PC-3 (cell line): Measurements from ENCODE around the gene CARMIL1. TPM values are rescaled to one million over a fixed set of nuclear protein-coding genes. Genes with fewer than 3 reads are reported as not detected.

Experiments
- ATAC-seq: fragments of 200-7000 bp; cut with Tn5 transposase; 2 replicates; pipeline ENCODE4 v1.9.1; 2020; ENCODE audit warnings: mild to moderate bottlenecking, moderate library complexity
- BruUV-seq: library from RNA; stranded (reverse); fragments of 400-500 nt; replicated peaks from 2 replicates; lab custom pipeline; 2021; lab: Mats Ljungman, UMichigan
- CTCF ChIA-PET: fragments of 300-600 bp; sonication (Branson Sonifier 250); formaldehyde crosslinking; loops from one replicate; lab custom pipeline; 2022; ENCODE audit warnings: antibody characterized with exemption; lab: Charles Lee
- POLR2A ChIA-PET: fragments of 300-600 bp; sonication (Branson Sonifier 250); formaldehyde crosslinking; loops from one replicate; lab custom pipeline; 2022; ENCODE audit warnings: antibody characterized with exemption; ENCODE audit not compliant: unreplicated experiment; lab: Charles Lee
- DNase-seq: peaks from one replicate; pipeline ENCODE4 v3.0.0-alpha.2; 2015
- H2AFZ ChIP-seq: fragments of 300-600 bp; sonication (generic); 2 replicates; pipeline ENCODE4 v1.6.0; 2016; ENCODE audit warnings: antibody characterized with exemption, low read length
- H3F3A ChIP-seq: fragments of 300-600 bp; sonication (generic); one replicate; pipeline ENCODE4 v1.6.0; 2017; ENCODE audit warnings: antibody characterized with exemption, low read length, control low read depth, mild to moderate bottlenecking; ENCODE audit not compliant: unreplicated experiment
- H3K27ac ChIP-seq: fragments of 300-600 bp; sonication (generic); 2 replicates; pipeline ENCODE4 v1.5.1; 2016; ENCODE audit warnings: mild to moderate bottlenecking, low read length
- H3K27me3 ChIP-seq: fragments of 300-600 bp; sonication (generic); 2 replicates; pipeline ENCODE4 v1.6.1; 2016; ENCODE audit warnings: low read length, mixed read lengths
- H3K36me3 ChIP-seq: fragments of 300-600 bp; sonication (generic); 2 replicates; pipeline ENCODE4 v1.6.1; 2016; ENCODE audit warnings: low read depth, mixed run types, low read length, mixed read lengths
- H3K4me1 ChIP-seq: fragments of 300-600 bp; sonication (generic); 2 replicates; pipeline ENCODE4 v1.5.1; 2016; ENCODE audit warnings: low read length; ENCODE audit not compliant: insufficient read depth
- H3K4me2 ChIP-seq: fragments of 300-600 bp; sonication (generic); 2 replicates; pipeline ENCODE4 v1.6.0; 2016; ENCODE audit warnings: low read length
- H3K4me3 ChIP-seq: fragments of 300-600 bp; sonication (generic); 2 replicates; pipeline ENCODE4 v1.5.1; 2016; ENCODE audit warnings: mild to moderate bottlenecking, low read length, mixed read lengths
- H3K79me2 ChIP-seq: fragments of 300-600 bp; sonication (generic); 2 replicates; pipeline ENCODE4 v1.6.1; 2017; ENCODE audit warnings: low read length, mixed read lengths
- H3K9ac ChIP-seq: fragments of 300-600 bp; sonication (generic); 2 replicates; pipeline ENCODE4 v1.6.0; 2016; ENCODE audit warnings: mild to moderate bottlenecking, low read length
- H3K9me2 ChIP-seq: fragments of 300-600 bp; sonication (generic); replicated peaks from 2 replicates; pipeline ENCODE4 v1.6.1; 2016; ENCODE audit warnings: mixed run types, low read length, mixed read lengths
- H3K9me3 ChIP-seq: fragments of 300-600 bp; sonication (generic); 2 replicates; pipeline ENCODE4 v1.6.1; 2016; ENCODE audit warnings: low read length, mixed read lengths
- H4K20me1 ChIP-seq: fragments of 300-600 bp; sonication (generic); 2 replicates; pipeline ENCODE4 v1.6.1; 2016; ENCODE audit warnings: low read length, mixed read lengths
- EZH2 ChIP-seq: fragments of 300-600 bp; sonication (generic); IDR thresholded peaks from one replicate; pipeline ENCODE4 v1.6.1; 2017; ENCODE audit warnings: antibody characterized with exemption, mild to moderate bottlenecking, low read length; ENCODE audit not compliant: unreplicated experiment
- EZH2phosphoT487 ChIP-seq: fragments of 300-600 bp; sonication (generic); IDR thresholded peaks from 2 replicates; pipeline ENCODE4 v1.6.1; 2018; ENCODE audit warnings: mild to moderate bottlenecking, antibody characterized with exemption, low read length, borderline replicate concordance
- intact Hi-C: fragments of 100-400 bp; cut with micrococcal nuclease; formaldehyde crosslinking; loops from 2 replicates; pipeline ENCODE4 v1.9.0; 2023
- total RNA-seq: library from RNA; depleted of rRNA; stranded (reverse); fragments of >200 nt; gene quantifications from 2 replicates; pipeline ENCODE4 v1.2.3, GENCODE V29; 2014
- TF ChIP-seq, protein P1 (sequence below): fragments of 300-600 bp; sonication (generic); conservative IDR thresholded peaks from 2 replicates; pipeline ENCODE4 v1.5.1; 2017; ENCODE audit warnings: antibody characterized with exemption, low read depth, mild to moderate bottlenecking, low read length

Gene CARMIL1
- total RNA-seq, 1 experiment from 2014 or later, result 22.0 TPM

DNA sequence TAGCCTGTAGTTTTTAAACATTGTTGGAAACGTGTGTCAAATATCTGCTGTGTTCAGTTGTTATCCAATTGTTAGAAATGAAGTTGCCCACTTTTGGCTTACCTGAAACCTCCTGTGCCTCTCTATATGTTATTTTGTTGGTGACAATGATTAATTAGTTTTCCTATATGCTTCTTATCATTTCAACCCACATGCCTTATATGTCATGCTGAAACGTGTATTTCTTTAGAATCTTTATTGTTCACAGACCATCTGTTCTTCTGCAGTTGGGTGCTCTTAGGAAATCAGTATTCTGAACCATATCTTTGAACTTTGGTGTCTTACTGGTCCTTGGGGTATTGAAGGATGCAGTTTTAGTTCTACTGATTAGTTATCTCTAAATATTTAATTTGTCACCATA, 281.7 kb downstream of the CARMIL1 start:
- no peaks in the 10 kb centered on the region for H3K27me3 ChIP-seq
- TF ChIP-seq EZH2phosphoT487 (no peak), EZH2 (no peak)
- intact Hi-C loops, result no loop called here
- no peaks in the 10 kb centered on the region for H3K9me3 ChIP-seq
- H3K79me2 ChIP-seq, result no peaks in the 10 kb centered on the region
- ChIA-PET POLR2A (no interaction called here), CTCF (interaction anchor here (0.6 kb wide), 1 partner anchor 57 kb away, joined by 5 read pairs; no protein-coding TSS in a partner anchor)
- no peak overlapping the region for H3K4me3 ChIP-seq
- H3K9ac ChIP-seq, result no peak overlapping the region
- no peaks in the 10 kb centered on the region for H3K9me2 ChIP-seq
- peaks cover 9% of the 10 kb centered on the region for H3K4me1 ChIP-seq
- no peak for ATAC-seq
- no peaks in the 10 kb centered on the region for H3K36me3 ChIP-seq
- no peak overlapping the region for H2AFZ ChIP-seq
- H3K27ac ChIP-seq, result no peak overlapping the region
- no peak overlapping the region for H3K4me2 ChIP-seq
- no peaks in the 10 kb centered on the region for H3F3A ChIP-seq
- no peak for DNase-seq
- H4K20me1 ChIP-seq, result no peaks in the 10 kb centered on the region
- BruUV-seq, result no TSS peak

DNA sequence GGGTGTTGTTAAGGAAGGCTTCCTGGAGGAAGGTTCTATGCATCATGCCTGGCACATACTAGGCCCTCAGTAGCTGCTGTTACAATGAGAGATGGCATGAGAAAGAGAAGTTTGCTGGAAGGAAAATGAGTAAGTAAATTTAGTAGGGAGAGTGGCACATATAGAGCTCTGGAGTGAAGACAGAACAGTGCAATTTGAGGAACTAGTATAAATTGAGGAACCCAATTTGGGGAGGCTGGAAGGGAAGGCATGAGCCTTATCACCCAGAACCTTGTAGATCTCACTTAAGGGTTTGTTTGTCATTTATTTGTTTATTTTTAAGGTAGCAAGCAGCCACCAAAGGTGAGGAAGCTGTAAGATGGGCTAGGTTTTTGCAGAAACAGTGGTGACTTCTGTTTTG, 285.8 kb downstream of the CARMIL1 start:
- Histone ChIP-seq H3K27me3 (no peaks in the 10 kb centered on the region), H3K4me3 (no peak overlapping the region), H3K9me3 (no peaks in the 10 kb centered on the region), H4K20me1 (no peaks in the 10 kb centered on the region), H3F3A (no peaks in the 10 kb centered on the region), H3K4me1 (no peaks in the 10 kb centered on the region), H3K36me3 (no peaks in the 10 kb centered on the region), H2AFZ (no peak overlapping the region), H3K9ac (no peak overlapping the region), H3K4me2 (no peak overlapping the region), H3K79me2 (no peaks in the 10 kb centered on the region), H3K9me2 (no peaks in the 10 kb centered on the region), H3K27ac (no peak overlapping the region)
- TF ChIP-seq EZH2, result no peak
- no peak for TF ChIP-seq EZH2phosphoT487
- TF ChIP-seq, protein P1, sequence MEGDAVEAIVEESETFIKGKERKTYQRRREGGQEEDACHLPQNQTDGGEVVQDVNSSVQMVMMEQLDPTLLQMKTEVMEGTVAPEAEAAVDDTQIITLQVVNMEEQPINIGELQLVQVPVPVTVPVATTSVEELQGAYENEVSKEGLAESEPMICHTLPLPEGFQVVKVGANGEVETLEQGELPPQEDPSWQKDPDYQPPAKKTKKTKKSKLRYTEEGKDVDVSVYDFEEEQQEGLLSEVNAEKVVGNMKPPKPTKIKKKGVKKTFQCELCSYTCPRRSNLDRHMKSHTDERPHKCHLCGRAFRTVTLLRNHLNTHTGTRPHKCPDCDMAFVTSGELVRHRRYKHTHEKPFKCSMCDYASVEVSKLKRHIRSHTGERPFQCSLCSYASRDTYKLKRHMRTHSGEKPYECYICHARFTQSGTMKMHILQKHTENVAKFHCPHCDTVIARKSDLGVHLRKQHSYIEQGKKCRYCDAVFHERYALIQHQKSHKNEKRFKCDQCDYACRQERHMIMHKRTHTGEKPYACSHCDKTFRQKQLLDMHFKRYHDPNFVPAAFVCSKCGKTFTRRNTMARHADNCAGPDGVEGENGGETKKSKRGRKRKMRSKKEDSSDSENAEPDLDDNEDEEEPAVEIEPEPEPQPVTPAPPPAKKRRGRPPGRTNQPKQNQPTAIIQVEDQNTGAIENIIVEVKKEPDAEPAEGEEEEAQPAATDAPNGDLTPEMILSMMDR, result no peak
- BruUV-seq, result no TSS peak
- ChIA-PET CTCF (no interaction called here), POLR2A (no interaction called here)
- intact Hi-C loops, result no loop called here
- DNase-seq (no peak), ATAC-seq (no peak)

DNA sequence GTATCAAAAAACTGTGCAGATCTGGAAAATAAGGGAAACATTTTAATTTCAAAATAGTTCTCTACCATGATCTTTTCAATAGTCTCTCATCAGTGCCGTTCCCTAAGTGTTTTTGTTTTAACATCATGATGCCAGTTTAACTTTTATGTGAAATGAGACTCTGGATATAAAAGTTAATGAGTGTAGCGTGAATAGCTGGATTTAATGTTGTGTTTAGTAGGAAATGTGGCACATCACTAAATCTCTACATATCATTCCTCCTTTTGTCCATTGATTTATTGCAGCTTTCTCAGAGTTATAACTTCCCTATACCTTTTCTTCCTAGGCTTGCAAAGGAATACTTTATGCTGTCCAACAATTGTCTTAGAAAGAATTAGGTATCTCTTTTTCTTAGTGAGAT, 291.4 kb downstream of the CARMIL1 start:
- Histone ChIP-seq H2AFZ (no peak overlapping the region), H3K4me3 (no peak overlapping the region), H3K27me3 (no peaks in the 10 kb centered on the region), H3K9ac (no peak overlapping the region), H4K20me1 (no peaks in the 10 kb centered on the region), H3K9me2 (no peaks in the 10 kb centered on the region), H3F3A (no peaks in the 10 kb centered on the region), H3K9me3 (no peaks in the 10 kb centered on the region), H3K4me2 (no peak overlapping the region), H3K4me1 (no peaks in the 10 kb centered on the region; the same call in 1 of the 2 replicates), H3K27ac (no peak overlapping the region), H3K36me3 (no peaks in the 10 kb centered on the region), H3K79me2 (no peaks in the 10 kb centered on the region)
- BruUV-seq, result no TSS peak
- CTCF ChIA-PET, result no interaction called here
- ATAC-seq (no peak), DNase-seq (no peak)
- intact Hi-C loops, result no loop called here
- POLR2A ChIA-PET, result interaction anchor here (0.6 kb wide), 1 partner anchor 31 kb away, joined by 3 read pairs; no protein-coding TSS in a partner anchor
- TF ChIP-seq EZH2phosphoT487 (no peak), EZH2 (no peak)
- TF ChIP-seq, protein P1, result no peak
